ENCODE data around the gene FNDC8.
A peak's percentile ranks its signal among the peaks of the same experiment; 100 is the strongest.
"Not testable (repeated sequence)": the region's sequence is repeated elsewhere in the genome, so short reads cannot be mapped to it uniquely, and the experiment has no call there.

The FNDC8 gene

GRCh38 chr17:35121315-35121714, at the start of gene FNDC8:
TSS of gene FNDC8 (plus strand) at chr17:35121615. CDS start at chr17:35121694, 79 bp downstream.
- no peak for DNase-seq (ENCODE audit: low read depth)

GRCh38 chr17:35073183-35073790, 48.1 kb upstream of the FNDC8 start:
- DNase-seq (ENCODE audit: low read depth), result no peak

GRCh38 chr17:35073991-35074627, 47.3 kb upstream of the FNDC8 start:
- DNase-seq (ENCODE audit: low read depth), result no peak

GRCh38 chr17:35074711-35075707, 46.4 kb upstream of the FNDC8 start:
- no peak for DNase-seq (ENCODE audit: low read depth)

- no peak for DNase-seq (ENCODE audit: low read depth)
Measured at GRCh38 chr17:35076874-35077273, 44.5 kb upstream of the FNDC8 start.

GRCh38 chr17:35079547-35080423, 41.6 kb upstream of the FNDC8 start:
- DNase-seq (ENCODE audit: low read depth), result no peak

- DNase-seq (ENCODE audit: low read depth), result no peak
Measured at GRCh38 chr17:35080536-35080935, 40.9 kb upstream of the FNDC8 start.

- no peak for DNase-seq (ENCODE audit: low read depth)
Measured at GRCh38 chr17:35081638-35082037, 39.8 kb upstream of the FNDC8 start.

GRCh38 chr17:35082073-35082657, 39.2 kb upstream of the FNDC8 start:
- DNase-seq (ENCODE audit: low read depth), result no peak

GRCh38 chr17:35083071-35083470, 38.3 kb upstream of the FNDC8 start:
- DNase-seq (ENCODE audit: low read depth), result no peak

- no peak for DNase-seq (ENCODE audit: low read depth)
Measured at GRCh38 chr17:35084987-35085386, 36.4 kb upstream of the FNDC8 start.

- DNase-seq (ENCODE audit: low read depth), result no peak
Measured at GRCh38 chr17:35086164-35086563, 35.3 kb upstream of the FNDC8 start.

- DNase-seq (ENCODE audit: low read depth), result no peak
Measured at GRCh38 chr17:35086931-35087573, 34.4 kb upstream of the FNDC8 start.

GRCh38 chr17:35087731-35088355, 33.6 kb upstream of the FNDC8 start:
- no peak for DNase-seq (ENCODE audit: low read depth)

GRCh38 chr17:35088356-35088880, 33.0 kb upstream of the FNDC8 start:
- no peak for DNase-seq (ENCODE audit: low read depth)

GRCh38 chr17:35088881-35089585, 32.4 kb upstream of the FNDC8 start:
- no peak for DNase-seq (ENCODE audit: low read depth)

GRCh38 chr17:35089586-35090296, 31.7 kb upstream of the FNDC8 start:
- DNase-seq (ENCODE audit: low read depth), result no peak

GRCh38 chr17:35090707-35091106, 30.7 kb upstream of the FNDC8 start:
- not testable (repeated sequence) for DNase-seq (ENCODE audit: low read depth)

- peak; percentile 72 for DNase-seq (ENCODE audit: low read depth)
Measured at GRCh38 chr17:35094902-35095301, 26.5 kb upstream of the FNDC8 start.
